Peyer's patch (tissue), 4 donors: ENCODE measurements around the gene BIRC7. TPM values are rescaled to one million over a fixed set of nuclear protein-coding genes. Genes with fewer than 3 reads are reported as not detected.

Source experiments
- DNase-seq, 3 donors: peaks; one replicate each; pipeline ENCODE4 v3.0.0-alpha.2; 2017 to 2019
- H3K27ac ChIP-seq, 4 donors: fragments of 200-600 bp; sonication (generic); one replicate each; pipeline ENCODE4 v1.5.1; 2016 to 2019
- H3K27me3 ChIP-seq, 2 donors: fragments of 200-600 bp; sonication (generic); one replicate each; pipeline ENCODE4 v1.5.1; 2019
- H3K36me3 ChIP-seq, 3 donors: fragments of 200-600 bp; sonication (generic); one replicate each; pipeline ENCODE4 v1.5.1; 2016 to 2019
- H3K4me1 ChIP-seq, 4 donors: fragments of 200-600 bp; sonication (generic); one replicate each; pipeline ENCODE4 v1.5.1; 2016 to 2019
- H3K4me3 ChIP-seq, 4 donors: fragments of 200-600 bp; sonication (generic); 1 replicate in 3 of 4; 2 replicates in 1 of 4; pipeline ENCODE4 v1.5.1; 2016 to 2019; ENCODE audit warnings: mild to moderate bottlenecking in 1 of 4
- H3K9me3 ChIP-seq, 4 donors: fragments of 200-600 bp; sonication (generic); one replicate each; pipeline ENCODE4 v1.5.1; 2016 to 2019; ENCODE audit warnings: mild to moderate bottlenecking in 1 of 4
- POLR2A ChIP-seq, 2 donors: fragments of 450-650 bp; IDR thresholded peaks; one replicate each; pipeline ENCODE4 v1.5.1; 2017; ENCODE audit warnings: antibody characterized with exemption in 2 of 2, mild to moderate bottlenecking in 2 of 2, moderate library complexity in 2 of 2
- total RNA-seq, 4 donors: library from RNA; depleted of rRNA; stranded (reverse); fragments of >200 nt; gene quantifications; one replicate each; pipeline ENCODE4 v1.1.0, GENCODE V29; 2016
- TF ChIP-seq, protein P1 (sequence below), 6 experiments: fragments of 450-650 bp in 4 of 6; fragments of 200-600 bp in 2 of 6; sonication (generic) in 1 of 6; IDR thresholded peaks; one replicate each; pipeline ENCODE4 v1.5.1; 2017 to 2019; ENCODE audit warnings: antibody characterized with exemption in 6 of 6, mild to moderate bottlenecking in 3 of 6, moderate library complexity in 1 of 6

BIRC7 gene
- total RNA-seq, 4 donors from 2014 or later: not detected

DNA sequence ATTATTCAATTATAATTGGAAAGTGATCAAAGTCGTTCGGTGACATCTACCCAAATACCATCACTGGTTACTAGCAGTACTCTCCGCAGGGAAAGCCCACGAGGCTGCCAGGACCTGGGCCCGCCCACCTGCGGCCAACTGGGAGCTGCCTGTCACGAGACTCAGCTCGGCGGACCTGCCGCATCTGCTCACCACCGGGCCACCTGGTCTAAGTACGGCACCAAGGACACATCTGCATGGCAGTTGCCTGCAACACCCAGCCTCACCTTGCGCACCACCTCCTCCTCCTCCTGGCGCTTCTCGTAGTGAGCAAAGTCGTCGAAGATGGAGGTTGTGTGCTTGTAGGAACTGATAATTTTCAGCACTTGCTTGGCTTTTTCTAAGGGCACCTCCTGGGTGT, 33.7 kb upstream of the BIRC7 start:
- Histone ChIP-seq H3K27ac (no peak overlapping the region), H3K36me3 (peaks cover 0 to 80% (median 0%) of the 10 kb centered on the region in 3 donors), H3K27me3 (no peaks in the 10 kb centered on the region), H3K9me3 (no peaks in the 10 kb centered on the region), H3K4me3 (no peak overlapping the region), H3K4me1 (peaks cover 0 to 14% (median 0%) of the 10 kb centered on the region in 4 donors)
- no peak for DNase-seq
- TF ChIP-seq, protein P1, sequence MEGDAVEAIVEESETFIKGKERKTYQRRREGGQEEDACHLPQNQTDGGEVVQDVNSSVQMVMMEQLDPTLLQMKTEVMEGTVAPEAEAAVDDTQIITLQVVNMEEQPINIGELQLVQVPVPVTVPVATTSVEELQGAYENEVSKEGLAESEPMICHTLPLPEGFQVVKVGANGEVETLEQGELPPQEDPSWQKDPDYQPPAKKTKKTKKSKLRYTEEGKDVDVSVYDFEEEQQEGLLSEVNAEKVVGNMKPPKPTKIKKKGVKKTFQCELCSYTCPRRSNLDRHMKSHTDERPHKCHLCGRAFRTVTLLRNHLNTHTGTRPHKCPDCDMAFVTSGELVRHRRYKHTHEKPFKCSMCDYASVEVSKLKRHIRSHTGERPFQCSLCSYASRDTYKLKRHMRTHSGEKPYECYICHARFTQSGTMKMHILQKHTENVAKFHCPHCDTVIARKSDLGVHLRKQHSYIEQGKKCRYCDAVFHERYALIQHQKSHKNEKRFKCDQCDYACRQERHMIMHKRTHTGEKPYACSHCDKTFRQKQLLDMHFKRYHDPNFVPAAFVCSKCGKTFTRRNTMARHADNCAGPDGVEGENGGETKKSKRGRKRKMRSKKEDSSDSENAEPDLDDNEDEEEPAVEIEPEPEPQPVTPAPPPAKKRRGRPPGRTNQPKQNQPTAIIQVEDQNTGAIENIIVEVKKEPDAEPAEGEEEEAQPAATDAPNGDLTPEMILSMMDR (IDR thresholded peaks at IDR 0.05): no peak
- no peak for TF ChIP-seq POLR2A (IDR thresholded peaks at IDR 0.05)

DNA sequence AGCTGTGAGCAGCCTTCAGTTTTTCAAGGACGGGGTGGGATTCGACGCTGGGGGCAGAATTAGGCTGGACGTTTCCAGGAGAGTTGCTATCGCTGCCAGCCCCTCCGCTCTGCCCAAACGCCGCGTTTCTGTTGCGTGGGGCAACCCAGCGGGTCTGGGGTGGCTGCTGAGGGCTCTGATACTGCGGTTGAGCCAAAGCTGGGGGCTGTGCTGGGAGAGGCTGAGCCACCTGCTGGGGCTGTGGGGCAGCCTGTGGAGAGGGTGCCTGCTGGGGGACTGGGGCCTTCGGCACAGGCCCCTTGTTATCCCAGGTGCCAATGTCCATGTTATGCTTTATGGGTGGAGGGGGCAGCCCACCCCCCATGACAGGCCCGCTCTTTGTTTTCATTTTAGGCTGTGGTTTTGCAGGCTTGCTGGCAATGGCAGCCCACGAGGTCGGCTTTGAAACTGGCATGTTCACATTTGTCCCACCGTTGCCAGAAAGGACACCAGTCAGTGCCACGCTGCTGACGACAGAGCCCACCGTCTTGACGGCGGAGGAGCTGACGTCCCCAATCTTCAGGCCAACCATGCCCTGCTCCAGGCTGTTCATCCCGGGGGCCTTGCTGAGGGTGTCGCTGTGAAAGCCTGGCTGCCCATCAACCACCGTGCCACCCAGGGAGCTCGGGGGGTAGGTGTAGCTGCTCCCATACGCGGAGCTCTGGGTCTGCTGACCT, 32.7 kb upstream of the BIRC7 start:
- no peak overlapping the region for H3K27ac ChIP-seq
- H3K4me1 ChIP-seq: peaks cover 0 to 11% (median 0%) of the 10 kb centered on the region in 4 donors
- H3K4me3 ChIP-seq: no peak overlapping the region
- DNase-seq: no peak
- TF ChIP-seq, protein P1 (IDR thresholded peaks at IDR 0.05): no peak
- no peak for TF ChIP-seq POLR2A (IDR thresholded peaks at IDR 0.05)
- peaks cover 0 to 81% (median 0%) of the 10 kb centered on the region in 3 donors for H3K36me3 ChIP-seq
- H3K9me3 ChIP-seq: no peaks in the 10 kb centered on the region
- no peaks in the 10 kb centered on the region for H3K27me3 ChIP-seq

DNA sequence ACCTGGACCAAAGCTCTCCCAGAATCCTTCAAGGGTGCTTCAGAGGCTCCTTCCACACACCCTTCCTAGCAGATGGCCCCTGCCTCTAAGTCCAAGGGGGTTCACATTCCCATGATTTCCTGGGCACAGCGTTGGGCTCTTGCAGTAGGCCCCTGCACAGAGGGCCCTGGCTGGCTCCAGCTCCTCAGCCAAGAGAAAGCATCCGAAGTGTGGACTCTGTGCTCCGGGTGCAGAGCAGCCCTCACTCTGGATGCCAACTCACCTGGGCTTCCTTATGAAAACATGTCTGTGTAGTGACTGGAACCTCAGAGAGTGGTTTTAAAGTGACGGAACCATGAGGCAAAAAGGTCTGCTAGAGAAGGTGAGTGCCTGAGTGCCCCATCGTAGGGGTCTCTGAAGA, 31.3 kb upstream of the BIRC7 start:
- H3K4me3 ChIP-seq: no peak overlapping the region
- TF ChIP-seq POLR2A (IDR thresholded peaks at IDR 0.05): no peak
- TF ChIP-seq, protein P1 (IDR thresholded peaks at IDR 0.05): no peak
- no peak overlapping the region for H3K27ac ChIP-seq
- H3K36me3 ChIP-seq: peaks cover 0 to 91% (median 0%) of the 10 kb centered on the region in 3 donors
- no peak for DNase-seq
- H3K27me3 ChIP-seq: no peaks in the 10 kb centered on the region
- H3K9me3 ChIP-seq: no peaks in the 10 kb centered on the region
- H3K4me1 ChIP-seq: no peaks in the 10 kb centered on the region

DNA sequence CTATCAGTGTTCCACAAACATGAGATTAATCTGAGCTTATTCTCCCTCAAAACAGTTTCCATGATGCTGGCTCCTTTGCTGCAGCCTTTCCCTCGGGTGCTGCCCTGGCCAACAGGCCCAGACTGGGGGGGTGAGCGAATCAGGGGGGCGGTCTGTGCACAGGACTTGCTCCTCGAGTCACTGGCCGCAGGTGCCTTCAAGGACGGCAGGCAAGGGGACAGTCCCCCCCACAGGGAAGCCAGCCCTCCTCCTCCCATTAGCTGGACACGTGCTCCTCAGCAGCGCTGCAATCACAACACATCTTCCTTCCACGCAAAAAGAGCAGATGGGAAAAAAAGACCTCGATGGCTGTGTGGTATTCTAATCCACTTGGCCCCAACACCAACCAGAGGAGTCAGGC, 29.8 kb upstream of the BIRC7 start:
- H3K36me3 ChIP-seq: peaks cover 0 to 91% (median 0%) of the 10 kb centered on the region in 3 donors
- no peak for DNase-seq
- TF ChIP-seq, protein P1 (IDR thresholded peaks at IDR 0.05): no peak
- no peak for TF ChIP-seq POLR2A (IDR thresholded peaks at IDR 0.05)
- H3K4me3 ChIP-seq: no peak overlapping the region
- H3K27ac ChIP-seq: no peak overlapping the region
- H3K27me3 ChIP-seq: no peaks in the 10 kb centered on the region
- H3K9me3 ChIP-seq: no peaks in the 10 kb centered on the region
- no peaks in the 10 kb centered on the region for H3K4me1 ChIP-seq

DNA sequence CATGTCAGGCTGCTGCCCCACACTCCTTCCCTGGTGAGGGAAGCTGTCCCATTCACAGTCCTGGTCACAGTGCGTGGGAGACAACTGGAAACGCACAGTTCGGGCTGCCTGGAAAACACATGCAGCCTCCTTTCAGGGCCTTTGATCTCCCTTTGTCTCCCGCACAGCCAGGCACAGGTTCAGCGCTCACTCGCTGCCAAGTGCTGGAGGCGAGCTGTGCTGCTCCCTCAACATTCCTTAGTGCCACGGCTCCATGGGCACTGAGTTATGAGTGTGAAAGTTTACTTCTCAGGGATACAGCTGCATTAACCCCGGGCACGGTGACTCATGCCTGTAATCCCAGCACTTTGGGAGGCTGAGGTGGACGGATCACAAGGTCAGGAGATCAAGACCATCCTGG, 28.8 kb upstream of the BIRC7 start:
- no peak for DNase-seq

More for the DNA sequence above, 28.8 kb upstream of the BIRC7 start:
- Histone ChIP-seq H3K27me3 (no peaks in the 10 kb centered on the region), H3K4me1 (no peaks in the 10 kb centered on the region), H3K36me3 (peaks cover 0 to 90% (median 0%) of the 10 kb centered on the region in 3 donors), H3K9me3 (no peaks in the 10 kb centered on the region), H3K4me3 (no peak overlapping the region), H3K27ac (no peak overlapping the region)
- no peak for TF ChIP-seq POLR2A (IDR thresholded peaks at IDR 0.05)
- TF ChIP-seq, protein P1 (IDR thresholded peaks at IDR 0.05): no peak
